Mucosa of gallbladder (tissue), 1 donor: ENCODE data around the gene DLG2. TPM values are rescaled to one million over a fixed set of nuclear protein-coding genes. Genes with fewer than 3 reads are reported as not detected.
"Not testable (repeated sequence)": the region's sequence is repeated elsewhere in the genome, so short reads cannot be mapped to it uniquely, and the experiment has no call there.

Experiments
- DNase-seq: peaks from one replicate; pipeline ENCODE4 v3.0.0-alpha.2; 2020; ENCODE audit warnings: low spot score
- total RNA-seq: library from RNA; stranded (reverse); gene quantifications from one replicate; pipeline ENCODE4 v1.2.1, GENCODE V29; 2021
- donor health status: DM: no; HTN: no; CAD: no.

Gene DLG2
- total RNA-seq, 1 donor from 2014 or later, result 4.4 TPM

DNA sequence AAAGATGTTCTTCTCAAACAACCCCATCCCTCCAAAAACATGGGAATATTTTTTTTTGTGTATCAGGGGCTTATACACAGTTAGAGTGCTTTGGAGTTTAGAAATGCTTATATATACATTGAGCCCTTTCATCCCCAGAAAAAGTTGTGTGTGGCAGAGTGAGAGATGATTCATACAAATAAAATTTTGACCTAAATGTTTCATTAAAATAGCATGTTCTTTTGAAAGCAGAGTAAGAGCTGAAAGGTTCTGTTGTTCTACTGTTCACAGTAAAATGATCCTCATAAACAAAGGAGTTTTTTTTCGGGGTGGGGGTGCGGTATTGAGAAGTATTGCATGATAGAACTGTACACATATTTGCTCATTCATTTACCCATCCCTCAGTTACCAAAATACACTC, 512.4 kb downstream of the DLG2 start:
- no peak for DNase-seq

GRCh38 chr11:85110246-85110645, 516.9 kb downstream of the DLG2 start:
- not testable (repeated sequence) for DNase-seq

DNA sequence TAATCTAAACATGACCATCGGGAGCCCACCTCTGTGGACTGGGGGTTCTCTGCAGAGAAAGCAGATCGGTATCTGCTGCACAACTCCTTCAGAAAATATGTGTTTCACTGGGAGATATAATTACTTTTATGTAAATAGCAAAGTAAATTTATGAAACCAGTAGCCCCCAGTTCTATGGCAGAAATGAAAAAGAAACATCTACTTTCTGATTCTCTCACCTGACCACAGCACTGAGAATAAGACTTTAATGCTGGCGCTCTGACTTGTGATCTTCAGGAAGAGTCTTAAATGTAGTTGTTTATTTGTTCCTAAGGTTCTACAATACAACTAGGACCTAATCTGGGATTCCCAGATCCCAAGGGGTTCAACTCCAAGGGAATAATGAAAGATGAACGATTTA, 518.0 kb downstream of the DLG2 start:
- no peak for DNase-seq

- no peak for DNase-seq
These were observed 521.3 kb downstream of the DLG2 start for GRCh38 chr11:85105868-85106267.

GRCh38 chr11:85099522-85099921, 527.6 kb downstream of the DLG2 start:
- DNase-seq, result no peak

DNA sequence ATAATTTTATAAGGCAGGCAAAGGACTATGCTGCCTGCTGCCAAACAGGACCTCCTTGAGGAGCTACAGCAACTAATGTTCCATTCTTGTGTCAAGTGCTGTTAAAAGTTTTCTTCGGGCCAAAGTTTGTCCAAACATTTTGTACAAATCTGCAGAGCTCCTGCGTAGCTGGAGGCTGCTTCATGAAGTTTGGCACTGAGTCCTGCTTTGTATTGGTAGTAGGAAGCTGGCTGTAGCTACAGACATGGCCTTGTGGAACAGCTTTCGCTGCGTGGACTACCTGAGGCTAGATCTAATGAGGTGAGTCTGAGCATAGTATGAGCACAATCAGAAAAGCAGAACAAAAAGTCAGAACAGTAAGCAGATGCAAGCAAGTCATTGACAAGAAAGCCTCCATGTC, 528.1 kb downstream of the DLG2 start:
- no peak for DNase-seq

- DNase-seq, result no peak
These were observed 530.2 kb downstream of the DLG2 start for GRCh38 chr11:85096939-85097338.

DNA sequence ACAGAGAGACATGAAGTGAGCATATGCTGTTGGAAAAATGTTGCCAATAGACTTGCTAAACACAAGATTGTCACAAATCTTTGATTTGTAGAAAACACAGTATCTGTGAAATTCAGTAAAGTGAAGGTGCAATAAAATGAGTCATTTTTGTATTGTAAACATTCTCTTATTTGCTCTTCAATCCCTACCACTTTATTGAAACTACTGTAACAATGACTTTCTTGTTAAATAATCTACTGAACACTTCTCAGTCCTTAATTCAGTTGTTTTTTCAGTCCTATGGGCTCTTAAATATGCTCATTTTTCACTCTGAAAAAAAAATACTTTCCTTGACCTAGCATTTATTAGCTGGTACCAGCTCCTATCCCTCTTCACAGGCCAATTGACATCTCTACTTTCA, 531.9 kb downstream of the DLG2 start:
- DNase-seq, result no peak

GRCh38 chr11:85094795-85095194, 532.3 kb downstream of the DLG2 start:
- DNase-seq, result no peak

DNA sequence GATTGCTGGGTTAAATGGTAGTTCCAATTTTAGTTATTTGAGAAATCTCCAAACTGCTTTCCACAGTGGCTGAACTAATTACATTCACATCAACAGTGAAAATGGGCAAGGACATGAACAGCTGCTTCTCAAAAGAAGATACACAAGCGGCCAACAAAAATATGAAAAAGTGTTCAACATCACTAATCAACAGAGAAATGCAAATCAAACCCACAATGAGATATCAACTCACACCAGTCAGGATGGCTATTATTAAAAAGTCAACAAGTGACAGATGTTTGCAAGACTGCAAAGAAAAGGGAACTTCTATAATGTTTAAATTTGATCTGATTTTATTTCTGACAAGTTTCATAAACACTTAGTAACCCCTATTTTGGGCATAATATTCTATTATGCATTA, 537.5 kb downstream of the DLG2 start:
- no peak for DNase-seq

DNA sequence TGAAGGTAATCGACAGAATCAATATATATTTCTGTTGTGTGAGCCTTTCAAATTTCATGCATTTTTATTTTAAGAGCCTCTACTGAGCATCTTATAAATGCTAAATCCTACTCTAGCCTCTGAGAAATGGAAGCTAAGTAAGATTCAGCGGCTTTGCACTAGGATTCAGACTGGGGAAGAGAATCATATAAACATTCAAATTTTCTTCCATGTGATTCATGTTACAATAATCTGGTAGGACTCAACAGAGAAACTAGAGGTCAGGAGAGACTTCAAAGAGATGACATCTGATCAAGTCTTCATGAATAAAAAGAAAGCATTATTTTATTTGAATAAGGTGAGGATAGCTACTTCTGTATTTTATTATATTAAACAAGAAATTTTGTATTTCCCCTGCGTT, 538.9 kb downstream of the DLG2 start:
- no peak for DNase-seq

- DNase-seq, result no peak
These were observed 540.5 kb downstream of the DLG2 start for GRCh38 chr11:85086504-85087284.

- DNase-seq, result peak; percentile 69
These were observed 550.4 kb downstream of the DLG2 start for GRCh38 chr11:85076535-85077330.

DNA sequence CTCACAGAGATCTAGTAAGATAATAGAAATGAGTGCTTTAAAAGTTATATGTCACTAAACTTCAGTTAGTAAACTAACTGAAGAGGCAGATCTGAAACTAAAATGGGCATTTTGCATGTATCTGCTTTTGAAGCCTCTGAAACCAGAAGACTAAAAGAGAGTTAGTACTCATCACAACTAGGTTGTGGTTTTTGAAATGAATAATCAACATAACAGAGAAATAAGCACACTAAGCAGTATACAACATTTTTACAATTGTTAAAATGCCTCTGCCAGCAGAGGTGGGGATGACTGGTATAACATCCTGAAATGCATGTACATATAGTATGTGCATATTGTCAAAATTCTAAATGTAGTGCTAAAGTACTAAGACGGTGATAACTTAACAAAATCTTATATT, 564.5 kb downstream of the DLG2 start:
- no peak for DNase-seq

DNA sequence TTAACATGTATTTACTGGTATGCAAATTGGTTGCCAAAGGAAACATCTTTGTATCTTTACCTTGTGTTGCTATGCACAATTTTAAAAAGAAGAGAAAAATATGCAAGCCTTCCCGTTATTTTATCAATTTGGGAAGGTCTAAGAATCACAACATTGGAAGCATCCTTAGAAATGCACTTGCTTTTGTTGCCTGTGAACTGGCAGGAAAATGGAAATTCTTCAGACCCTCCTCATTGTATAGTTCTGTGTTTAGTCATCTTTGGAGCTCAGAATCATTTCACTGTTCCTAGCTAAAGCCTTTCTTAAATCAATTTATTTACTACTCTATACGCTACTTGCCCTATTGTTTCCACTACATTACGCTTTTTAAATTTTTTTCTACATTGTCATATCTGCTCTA, 574.5 kb downstream of the DLG2 start:
- no peak for DNase-seq

DNA sequence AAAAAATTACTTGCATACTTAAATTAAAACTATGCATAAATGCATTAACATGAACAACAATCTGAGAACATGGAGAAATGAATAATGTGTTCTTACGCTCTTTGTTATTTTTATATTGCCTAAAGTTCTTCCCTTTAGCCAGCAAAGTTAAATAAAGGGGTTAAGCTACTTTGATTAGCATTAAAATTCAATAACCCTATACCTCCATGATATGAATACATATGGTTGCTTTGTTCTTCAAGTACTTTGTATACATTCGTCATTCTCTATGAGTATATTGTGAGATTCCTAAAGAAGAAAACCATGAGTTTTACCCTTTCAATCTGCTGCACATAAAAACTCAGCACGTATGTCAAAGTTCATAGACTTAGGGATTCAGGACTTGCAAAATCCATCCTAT, 578.3 kb downstream of the DLG2 start:
- DNase-seq, result no peak

DNA sequence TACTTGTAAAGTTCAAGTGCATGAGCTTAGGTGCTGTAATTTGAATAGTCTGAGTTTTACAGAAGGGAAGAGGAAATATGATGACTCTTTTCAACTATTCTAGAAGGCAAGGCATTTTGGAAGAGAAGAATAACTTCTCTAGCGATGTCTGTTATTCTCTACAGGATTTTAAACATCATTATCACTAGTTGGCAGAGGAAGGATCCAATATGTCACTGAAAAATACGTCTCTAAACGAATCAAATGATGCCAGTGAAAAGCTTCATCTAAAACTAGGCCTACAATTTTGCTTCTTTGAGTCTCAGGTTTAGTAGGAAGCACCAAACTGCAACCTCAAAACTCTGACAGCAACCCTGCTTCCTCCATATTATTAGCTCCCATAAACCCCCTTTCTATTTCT, 581.4 kb downstream of the DLG2 start:
- DNase-seq, result no peak

DNA sequence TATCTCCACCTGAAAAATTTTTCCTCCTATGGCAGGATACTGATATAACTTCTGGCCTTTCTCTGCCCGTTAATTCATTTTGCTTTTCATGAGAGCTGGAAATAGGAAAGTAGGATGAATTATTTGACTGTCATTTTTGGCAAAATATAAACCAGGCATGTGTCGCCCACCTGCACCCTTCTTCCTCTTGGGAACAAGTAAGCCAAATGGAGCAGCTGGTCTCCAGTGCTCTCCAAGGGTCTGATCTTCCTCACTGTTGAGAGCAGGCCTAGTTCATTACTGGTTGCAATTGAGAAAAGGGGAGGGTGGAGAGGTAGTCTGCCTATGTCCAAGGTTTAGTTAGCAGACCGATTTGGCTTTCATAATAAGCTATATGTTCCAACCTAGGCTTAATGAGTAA, 582.2 kb downstream of the DLG2 start:
- DNase-seq, result no peak

- no peak for DNase-seq
These were observed 584.8 kb downstream of the DLG2 start for GRCh38 chr11:85042361-85042760.

DNA sequence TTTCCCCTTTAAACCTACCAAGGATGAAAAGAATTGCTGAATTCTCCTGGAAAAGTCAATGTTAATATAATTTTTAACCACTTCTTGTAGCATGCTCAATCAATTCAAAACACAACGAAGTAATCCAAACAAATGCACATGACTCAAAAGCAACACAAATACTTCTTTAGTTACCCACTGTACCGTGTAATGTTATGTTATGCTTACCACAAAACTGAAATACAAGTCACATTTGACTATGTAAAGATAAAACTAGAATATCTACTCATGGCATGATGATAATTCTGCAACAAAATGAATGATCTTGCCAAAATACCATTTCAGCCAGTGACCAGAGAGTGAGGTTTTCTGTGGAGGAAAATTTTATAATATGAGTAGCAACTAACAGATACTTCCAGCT, 587.0 kb downstream of the DLG2 start:
- DNase-seq, result no peak

DNA sequence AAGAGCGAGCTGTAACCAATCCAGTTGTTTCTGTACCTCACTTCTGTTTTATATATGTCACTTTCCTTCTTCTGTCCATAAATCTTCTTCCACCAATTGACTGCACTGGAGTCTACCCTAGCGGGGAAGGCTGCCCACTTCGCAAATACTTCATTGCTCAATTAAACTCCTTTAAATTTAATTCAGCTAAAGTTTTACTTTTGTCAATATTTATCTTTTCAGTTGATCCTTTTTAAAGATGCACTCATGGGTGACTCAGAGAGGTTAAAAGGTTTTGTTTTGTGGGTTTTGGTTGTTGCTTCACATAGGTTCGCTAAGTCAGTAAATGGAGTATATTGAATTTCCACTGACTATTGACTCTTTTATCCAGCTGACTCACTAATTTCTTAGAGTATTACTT, 597.2 kb downstream of the DLG2 start:
- no peak for DNase-seq

GRCh38 chr11:85028329-85029101, 598.6 kb downstream of the DLG2 start:
- DNase-seq, result no peak

- no peak for DNase-seq
These were observed 599.8 kb downstream of the DLG2 start for GRCh38 chr11:85027346-85027745.
